GM12872 (cell line): Measurements from ENCODE around the gene GBX1.

Source experiments
- CTCF ChIP-seq: IDR thresholded peaks from 3 replicates; pipeline ENCODE4 v1.5.1; 2011; ENCODE audit warnings: low read depth, mild to moderate bottlenecking, low read length, moderate library complexity; ENCODE audit not compliant: insufficient read depth

Gene GBX1

GRCh38 chr7:151185762-151186639 is 18.5 kb upstream of the GBX1 start:
- no peak for TF ChIP-seq CTCF

GRCh38 chr7:151181011-151181431 is 13.5 kb upstream of the GBX1 start:
- no peak for TF ChIP-seq CTCF

DNA sequence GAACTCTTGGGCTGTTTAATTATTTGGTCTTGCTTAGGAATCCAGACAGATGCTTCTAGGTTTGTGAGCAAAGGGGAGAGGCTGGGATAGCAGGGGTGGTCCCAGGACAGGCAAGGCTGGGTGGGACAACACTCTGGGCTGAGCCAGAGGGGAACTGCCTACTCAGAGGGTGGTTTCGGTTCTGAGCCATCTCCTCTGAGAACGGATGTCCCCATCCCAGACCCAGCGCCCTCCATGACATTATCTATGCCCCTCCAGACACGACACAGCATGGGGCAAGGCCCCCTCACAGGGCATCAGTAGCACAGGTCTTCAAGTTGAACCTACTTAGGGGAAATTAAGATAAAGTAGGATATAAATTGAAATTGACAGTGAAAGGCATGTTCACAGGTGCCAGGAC is 12.5 kb upstream of the GBX1 start:
- no peak for TF ChIP-seq CTCF

- TF ChIP-seq CTCF = no peak
Measured at GRCh38 chr7:151179287-151179860, 11.9 kb upstream of the GBX1 start.

- TF ChIP-seq CTCF = no peak
Measured at GRCh38 chr7:151178831-151179230, 11.3 kb upstream of the GBX1 start.

GRCh38 chr7:151178236-151178635 is 10.7 kb upstream of the GBX1 start:
- no peak for TF ChIP-seq CTCF

- TF ChIP-seq CTCF = no peak
Measured at GRCh38 chr7:151177310-151177709, 9.8 kb upstream of the GBX1 start.
